ENCODE results near the gene DCD.
"Not testable (repeated sequence)": the region's sequence is repeated elsewhere in the genome, so short reads cannot be mapped to it uniquely, and the experiment has no call there.

The DCD gene

GRCh38 chr12:54662026-54662425, 13.9 kb upstream of the DCD start:
- Mint-ChIP-seq H3K27me3 (peaks cover 39% of the 10 kb centered on the region), H3K9me3 (no peaks in the 10 kb centered on the region), H3K27ac (no peak overlapping the region), H3K36me3 (no peaks in the 10 kb centered on the region), H3K4me3 (no peak overlapping the region), H3K4me1 (no peaks in the 10 kb centered on the region)
- ATAC-seq = no peak

GRCh38 chr12:54661048-54661447, 12.9 kb upstream of the DCD start:
- peaks cover 36% of the 10 kb centered on the region for H3K27me3 Mint-ChIP-seq
- no peak overlapping the region for H3K27ac Mint-ChIP-seq
- H3K36me3 Mint-ChIP-seq = no peaks in the 10 kb centered on the region
- no peaks in the 10 kb centered on the region for H3K4me1 Mint-ChIP-seq
- H3K4me3 Mint-ChIP-seq = no peak overlapping the region
- H3K9me3 Mint-ChIP-seq = no peaks in the 10 kb centered on the region
- no peak for ATAC-seq

GRCh38 chr12:54660320-54660962, 12.3 kb upstream of the DCD start:
- no peak overlapping the region for H3K4me3 Mint-ChIP-seq
- ATAC-seq = no peak
- H3K36me3 Mint-ChIP-seq = no peaks in the 10 kb centered on the region
- no peak overlapping the region for H3K27ac Mint-ChIP-seq
- H3K27me3 Mint-ChIP-seq = peaks cover 36% of the 10 kb centered on the region
- H3K4me1 Mint-ChIP-seq = no peaks in the 10 kb centered on the region
- H3K9me3 Mint-ChIP-seq = no peaks in the 10 kb centered on the region

- Mint-ChIP-seq H3K4me3 (no peak overlapping the region), H3K36me3 (no peaks in the 10 kb centered on the region), H3K4me1 (no peaks in the 10 kb centered on the region), H3K27me3 (peaks cover 36% of the 10 kb centered on the region), H3K27ac (no peak overlapping the region), H3K9me3 (no peaks in the 10 kb centered on the region)
- ATAC-seq = peak; percentile 68
Measured at GRCh38 chr12:54658306-54659264, 10.4 kb upstream of the DCD start.

GRCh38 chr12:54657105-54657607, 9.0 kb upstream of the DCD start:
- H3K27me3 Mint-ChIP-seq = peaks cover 49% of the 10 kb centered on the region
- no peaks in the 10 kb centered on the region for H3K4me1 Mint-ChIP-seq
- H3K9me3 Mint-ChIP-seq = no peaks in the 10 kb centered on the region
- H3K36me3 Mint-ChIP-seq = no peaks in the 10 kb centered on the region
- no peak for ATAC-seq
- H3K27ac Mint-ChIP-seq = no peak overlapping the region
- no peak overlapping the region for H3K4me3 Mint-ChIP-seq

GRCh38 chr12:54654926-54655325, 6.8 kb upstream of the DCD start:
- no peak for ATAC-seq
- no peak overlapping the region for H3K27ac Mint-ChIP-seq
- no peaks in the 10 kb centered on the region for H3K9me3 Mint-ChIP-seq
- H3K27me3 Mint-ChIP-seq = peaks cover 42% of the 10 kb centered on the region
- no peak overlapping the region for H3K4me3 Mint-ChIP-seq
- no peaks in the 10 kb centered on the region for H3K4me1 Mint-ChIP-seq
- no peaks in the 10 kb centered on the region for H3K36me3 Mint-ChIP-seq

- Mint-ChIP-seq H3K9me3 (no peaks in the 10 kb centered on the region), H3K4me3 (no peak overlapping the region), H3K27ac (no peak overlapping the region), H3K4me1 (no peaks in the 10 kb centered on the region), H3K27me3 (peaks cover 23% of the 10 kb centered on the region), H3K36me3 (no peaks in the 10 kb centered on the region)
- ATAC-seq = no peak
Measured at GRCh38 chr12:54653025-54653424, 4.9 kb upstream of the DCD start.

GRCh38 chr12:54650889-54651288, 2.7 kb upstream of the DCD start:
- no peaks in the 10 kb centered on the region for H3K36me3 Mint-ChIP-seq

GRCh38 chr12:54650409-54650808, 2.2 kb upstream of the DCD start:
- Mint-ChIP-seq H3K9me3 (no peaks in the 10 kb centered on the region), H3K4me1 (no peaks in the 10 kb centered on the region), H3K36me3 (no peaks in the 10 kb centered on the region), H3K27me3 (peaks cover 37% of the 10 kb centered on the region), H3K4me3 (no peak overlapping the region), H3K27ac (no peak overlapping the region)
- no peak for ATAC-seq

More at GRCh38 chr12:54650889-54651288, 2.7 kb upstream of the DCD start:
- H3K27me3 Mint-ChIP-seq = peaks cover 35% of the 10 kb centered on the region
- H3K4me1 Mint-ChIP-seq = no peaks in the 10 kb centered on the region
- H3K9me3 Mint-ChIP-seq = no peaks in the 10 kb centered on the region
- no peak overlapping the region for H3K4me3 Mint-ChIP-seq
- ATAC-seq = no peak
- no peak overlapping the region for H3K27ac Mint-ChIP-seq

GRCh38 chr12:54649825-54650224, 1.7 kb upstream of the DCD start:
- Mint-ChIP-seq H3K4me1 (no peaks in the 10 kb centered on the region), H3K36me3 (no peaks in the 10 kb centered on the region), H3K27me3 (peaks cover 42% of the 10 kb centered on the region), H3K9me3 (no peaks in the 10 kb centered on the region), H3K4me3 (no peak overlapping the region), H3K27ac (no peak overlapping the region)
- no peak for ATAC-seq

- H3K27me3 Mint-ChIP-seq = peaks cover 26% of the 10 kb centered on the region
- no peak overlapping the region for H3K4me3 Mint-ChIP-seq
- H3K9me3 Mint-ChIP-seq = no peaks in the 10 kb centered on the region
- no peak overlapping the region for H3K27ac Mint-ChIP-seq
- peak; percentile 53 for ATAC-seq
- no peaks in the 10 kb centered on the region for H3K36me3 Mint-ChIP-seq
- peaks cover 17% of the 10 kb centered on the region for H3K4me1 Mint-ChIP-seq
Measured at GRCh38 chr12:54641554-54641953, 6.6 kb downstream of the DCD start.

- Mint-ChIP-seq H3K4me1 (peaks cover 17% of the 10 kb centered on the region), H3K4me3 (peak overlapping the region; percentile 7), H3K36me3 (no peaks in the 10 kb centered on the region), H3K9me3 (no peaks in the 10 kb centered on the region), H3K27me3 (peaks cover 22% of the 10 kb centered on the region), H3K27ac (peak overlapping the region; percentile 6)
- ATAC-seq = no peak
Measured at GRCh38 chr12:54641089-54641488, 7.1 kb downstream of the DCD start.

GRCh38 chr12:54639112-54639511, 9.1 kb downstream of the DCD start:
- H3K4me3 Mint-ChIP-seq, H3K27ac Mint-ChIP-seq, H3K36me3 Mint-ChIP-seq, H3K9me3 Mint-ChIP-seq, ATAC-seq: not testable (repeated sequence)
- H3K27me3 Mint-ChIP-seq = peaks cover 11% of the 10 kb centered on the region
- H3K4me1 Mint-ChIP-seq = peaks cover 17% of the 10 kb centered on the region

- H3K9me3 Mint-ChIP-seq = no peaks in the 10 kb centered on the region
- no peak within 1 kb of the TSS for H3K4me3 Mint-ChIP-seq
- no peaks in the 10 kb centered on the region for H3K36me3 Mint-ChIP-seq
- peaks cover 38% of the 10 kb centered on the region for H3K27me3 Mint-ChIP-seq
- H3K4me1 Mint-ChIP-seq = peaks cover 5% of the 10 kb centered on the region
- no peak for ATAC-seq
- H3K27ac Mint-ChIP-seq = no peak within 1 kb of the TSS
Measured at GRCh38 chr12:54634795-54635194, 13.4 kb downstream of the DCD start, which contains the start of gene LACRT. Gene LACRT, minus strand, starts transcription at chr12:54634895. Its CDS starts 54 bp downstream, at chr12:54634841.

GRCh38 chr12:54631988-54632728, 16.0 kb downstream of the DCD start:
- Mint-ChIP-seq H3K4me1 (peaks cover 5% of the 10 kb centered on the region), H3K27ac (no peak overlapping the region), H3K36me3 (no peaks in the 10 kb centered on the region), H3K9me3 (peaks cover 5% of the 10 kb centered on the region), H3K4me3 (no peak overlapping the region), H3K27me3 (peaks cover 57% of the 10 kb centered on the region)
- ATAC-seq = no peak

All from stimulated activated memory B cell treated with anti-CD40 and anti-IgM and Interleukin-4, amounts not matched to agents 10 μg/mL and 1 μg/mL and 100 μg/mL, for 72 hours (primary cell).